HCT116 (cell line): ENCODE data around the gene NT5DC3. TPM values are rescaled to one million over a fixed set of nuclear protein-coding genes. Genes with fewer than 3 reads are reported as not detected.

Experiments used
- ATAC-seq: fragments of 200-7000 bp; cut with Tn5 transposase; 2 replicates; pipeline ENCODE4 v1.9.1; 2020; ENCODE audit warnings: mild to moderate bottlenecking, moderate library complexity
- BruUV-seq: library from RNA; stranded (reverse); fragments of 400-500 nt; replicated peaks from 2 replicates; lab custom pipeline; 2021; lab: Mats Ljungman, UMichigan
- CTCF ChIA-PET: fragments of 300-600 bp; sonication (Branson Sonifier 250); formaldehyde crosslinking; loops from one replicate; lab custom pipeline; 2021; ENCODE audit warnings: antibody characterized with exemption; lab: Charles Lee
- POLR2A ChIA-PET: fragments of 300-600, 350-600 bp; sonication (Branson Sonifier 250); formaldehyde crosslinking; loops from one replicate; lab custom pipeline; 2021; ENCODE audit warnings: antibody characterized with exemption; lab: Charles Lee
- RAD21 ChIA-PET, 2 experiments: fragments of 300-600 bp; sonication (Branson Sonifier 250); formaldehyde crosslinking; loops; one replicate each; lab custom pipeline; 2023; ENCODE audit warnings: low total read pairs in 2 of 2; ENCODE audit not compliant: uncharacterized antibody in 2 of 2, unreplicated experiment in 2 of 2, low non-redundant PET in 1 of 2; lab: Charles Lee
- DNase-seq: peaks from one replicate; pipeline ENCODE4 v3.0.0-alpha.2; 2010; ENCODE audit warnings: low read depth, low spot score
- H2AFZ ChIP-seq: fragments of 200-600 bp; shearing (Covaris generic), sonication (generic); 2 replicates; pipeline ENCODE4 v1.6.1; 2017; ENCODE audit warnings: low read depth, mixed run types, mixed read lengths, antibody characterized with exemption, low read length; ENCODE audit not compliant: poor library complexity, severe bottlenecking
- H3K27ac ChIP-seq: 2 replicates; pipeline ENCODE4 v1.5.1; 2012; ENCODE audit warnings: low read depth, low read length
- H3K27me3 ChIP-seq: fragments of 200-600 bp; sonication (generic); 2 replicates; pipeline ENCODE4 v1.6.1; 2016; ENCODE audit warnings: mixed run types, low read length, mixed read lengths; ENCODE audit not compliant: insufficient read depth
- H3K36me3 ChIP-seq, 2 experiments: fragments of 200-500 bp in 1 of 2; fragments of 200-600 bp in 1 of 2; sonication (Bioruptor generic) in 1 of 2; sonication (generic) in 1 of 2; 2 replicates each; pipeline versions ENCODE4 v1.5.1 to v1.6.1; 2014 to 2016; ENCODE audit warnings: low read length in 2 of 2, inconsistent platforms in 1 of 2, mixed read lengths in 1 of 2, mixed run types in 1 of 2; ENCODE audit not compliant: insufficient read depth in 2 of 2, control insufficient read depth in 1 of 2
- H3K4me1 ChIP-seq, 2 experiments: fragments of 200-600 bp in 1 of 2; sonication (generic) in 1 of 2; 2 replicates each; pipeline versions ENCODE4 v1.5.1 to v1.6.1; 2012 to 2017; ENCODE audit warnings: low read length in 2 of 2, inconsistent platforms in 1 of 2, mild to moderate bottlenecking in 1 of 2, mixed read lengths in 1 of 2, mixed run types in 1 of 2, moderate library complexity in 1 of 2; ENCODE audit not compliant: insufficient read depth in 2 of 2, control insufficient read depth in 1 of 2
- H3K4me2 ChIP-seq: fragments of 200-600 bp; sonication (generic); 2 replicates; pipeline ENCODE4 v1.6.1; 2017; ENCODE audit warnings: mixed run types, low read length, mixed read lengths
- H3K4me3 ChIP-seq, 2 experiments: fragments of 200-600 bp in 1 of 2; sonication (generic) in 1 of 2; replicated peaks in 1 of 2; 2 replicates each; pipeline ENCODE4 v1.5.1; 2011 to 2016; ENCODE audit warnings: low read length in 2 of 2, control low read depth in 1 of 2, low read depth in 1 of 2, mild to moderate bottlenecking in 1 of 2, mixed read lengths in 1 of 2, mixed run types in 1 of 2
- H3K79me2 ChIP-seq: fragments of 200-600 bp; sonication (generic); 2 replicates; pipeline ENCODE4 v1.6.1; 2017; ENCODE audit warnings: mild to moderate bottlenecking, mixed run types, low read length, moderate library complexity, mixed read lengths; ENCODE audit not compliant: insufficient read depth
- H3K9ac ChIP-seq: fragments of 200-600 bp; sonication (generic); 2 replicates; pipeline ENCODE4 v1.6.1; 2016; ENCODE audit warnings: low read length, mixed read lengths
- H3K9me2 ChIP-seq: fragments of 200-600 bp; sonication (generic), shearing (Covaris generic); 2 replicates; pipeline ENCODE4 v1.6.1; 2017; ENCODE audit warnings: mixed run types, mild to moderate bottlenecking, moderate library complexity; ENCODE audit not compliant: insufficient read depth
- H3K9me3 ChIP-seq, 2 experiments: fragments of 200-500 bp in 1 of 2; fragments of 200-600 bp in 1 of 2; sonication (Bioruptor generic) in 1 of 2; sonication (generic) in 1 of 2; 2 replicates each; pipeline ENCODE4 v1.6.1; 2014 to 2017; ENCODE audit warnings: low read length in 2 of 2, mixed read lengths in 2 of 2, inconsistent platforms in 1 of 2, low read depth in 1 of 2, mild to moderate bottlenecking in 1 of 2, mixed run types in 1 of 2, moderate library complexity in 1 of 2; ENCODE audit not compliant: control insufficient read depth in 1 of 2, insufficient read depth in 1 of 2
- H4K20me1 ChIP-seq: fragments of 200-600 bp; sonication (generic), shearing (Covaris generic); 2 replicates; pipeline ENCODE4 v1.6.1; 2017; ENCODE audit warnings: mixed run types, mild to moderate bottlenecking, moderate library complexity; ENCODE audit not compliant: insufficient read depth
- CBX3 ChIP-seq: IDR thresholded peaks from 2 replicates; pipeline ENCODE4 v1.6.1; 2012; ENCODE audit warnings: low read depth
- CEBPB ChIP-seq: IDR thresholded peaks from 2 replicates; pipeline ENCODE4 v1.6.1; 2012; ENCODE audit warnings: low read depth
- ELF1 ChIP-seq: IDR thresholded peaks from 2 replicates; pipeline ENCODE4 v1.6.1; 2012; ENCODE audit warnings: low read depth, borderline replicate concordance
- EZH2 ChIP-seq: fragments of 200-600 bp; sonication (generic); IDR thresholded peaks from 2 replicates; pipeline ENCODE4 v1.6.1; 2017; ENCODE audit warnings: antibody characterized with exemption, mixed run types
- EZH2phosphoT487 ChIP-seq: fragments of 200-600 bp; IDR thresholded peaks from 2 replicates; pipeline ENCODE4 v1.6.1; 2018; ENCODE audit warnings: antibody characterized with exemption, borderline replicate concordance
- FOSL1 ChIP-seq: IDR thresholded peaks from 2 replicates; pipeline ENCODE4 v1.6.1; 2012; ENCODE audit warnings: low read depth
- JUND ChIP-seq: IDR thresholded peaks from 2 replicates; pipeline ENCODE4 v1.6.1; 2012
- POLR2A ChIP-seq: IDR thresholded peaks from 2 replicates; pipeline ENCODE4 v1.7.0; 2011; ENCODE audit warnings: borderline replicate concordance; ENCODE audit not compliant: insufficient read depth, insufficient read length; ENCODE audit errors: extremely low read depth
- RAD21 ChIP-seq: IDR thresholded peaks from 2 replicates; pipeline ENCODE4 v1.6.1; 2012; ENCODE audit warnings: low read depth, mild to moderate bottlenecking
- SIN3A ChIP-seq: IDR thresholded peaks from 2 replicates; pipeline ENCODE4 v1.6.1; 2012; ENCODE audit warnings: low read depth
- SRF ChIP-seq: IDR thresholded peaks from 2 replicates; pipeline ENCODE4 v1.6.1; 2012; ENCODE audit warnings: low read depth
- TCF7L2 ChIP-seq: IDR thresholded peaks from 2 replicates; pipeline ENCODE4 v1.7.0; 2011; ENCODE audit warnings: borderline replicate concordance, inconsistent platforms; ENCODE audit not compliant: insufficient read depth, insufficient read length; ENCODE audit errors: extremely low read depth
- YY1 ChIP-seq: IDR thresholded peaks from 2 replicates; pipeline ENCODE4 v1.6.1; 2011; ENCODE audit warnings: low read length, low read depth, moderate library complexity, mild to moderate bottlenecking; ENCODE audit not compliant: insufficient replicate concordance; ENCODE audit errors: extremely low read depth
- ZFX ChIP-seq: fragments of 450-650 bp; IDR thresholded peaks from 2 replicates; pipeline ENCODE4 v1.6.1; 2017
- ZNF274 ChIP-seq: fragments of 200-500 bp; sonication (Bioruptor generic); IDR thresholded peaks from 2 replicates; pipeline ENCODE4 v1.6.1; 2014; ENCODE audit warnings: mild to moderate bottlenecking, low read depth, low read length, inconsistent platforms
- intact Hi-C: fragments of 100-400 bp; cut with micrococcal nuclease; formaldehyde crosslinking; loops from 2 replicates; pipeline ENCODE4 v1.10.0; 2022
- total RNA-seq: library from RNA; stranded (reverse); gene quantifications from one replicate; pipeline ENCODE4 v1.2.1, GENCODE V29; 2021; ENCODE audit not compliant: unreplicated experiment
- TF ChIP-seq, protein P1 (sequence below): IDR thresholded peaks from 2 replicates; pipeline ENCODE4 v1.6.1; 2012; ENCODE audit warnings: low read depth
- TF ChIP-seq, protein P2 (sequence below): IDR thresholded peaks from 2 replicates; pipeline ENCODE4 v1.6.1; 2012
- TF ChIP-seq, protein P3 (sequence below): IDR thresholded peaks from 2 replicates; pipeline ENCODE4 v1.6.1; 2011; ENCODE audit warnings: mild to moderate bottlenecking, low read length, moderate library complexity; ENCODE audit not compliant: insufficient replicate concordance; ENCODE audit errors: extremely low read depth

Gene NT5DC3
- total RNA-seq, 1 experiment from 2014 or later: 18.7 TPM

DNA sequence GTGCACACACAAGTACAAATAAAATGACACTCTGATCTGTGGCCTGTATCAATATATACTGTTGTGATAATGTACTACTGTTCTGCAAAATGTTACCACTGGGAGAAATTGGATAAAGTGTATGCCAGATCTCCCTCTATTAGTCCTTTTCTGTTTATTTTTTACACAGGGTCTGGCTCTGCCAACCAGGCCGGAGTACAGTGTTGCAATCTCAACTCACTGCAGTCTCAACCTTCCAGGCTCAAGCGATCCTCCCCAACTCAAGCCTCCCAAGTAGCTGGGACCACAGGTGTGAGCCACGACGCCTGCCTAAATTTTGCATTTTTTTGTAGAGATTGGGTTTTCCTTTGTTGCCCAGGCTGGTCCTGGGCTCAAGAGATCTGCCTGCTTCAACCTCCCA is 1.9 kb downstream of the NT5DC3 start:
- ChIA-PET CTCF (no interaction called here), RAD21 (no interaction called here), POLR2A (no interaction called here)
- H3K27me3 ChIP-seq: no peaks in the 10 kb centered on the region
- 0 out of 2 replicates have a peak overlapping the region, but pooled peaks have one; percentile 94 for H3K4me2 ChIP-seq
- H3K79me2 ChIP-seq: peaks cover 62% of the 10 kb centered on the region
- intact Hi-C loops: no loop called here
- no peaks in the 10 kb centered on the region for H3K9me2 ChIP-seq
- H4K20me1 ChIP-seq: no peaks in the 10 kb centered on the region; the same call in 1 of the 2 replicates
- ATAC-seq: no peak
- no peak for TF ChIP-seq SRF
- no peak for TF ChIP-seq YY1
- TF ChIP-seq TCF7L2: no peak
- TF ChIP-seq, protein P1, sequence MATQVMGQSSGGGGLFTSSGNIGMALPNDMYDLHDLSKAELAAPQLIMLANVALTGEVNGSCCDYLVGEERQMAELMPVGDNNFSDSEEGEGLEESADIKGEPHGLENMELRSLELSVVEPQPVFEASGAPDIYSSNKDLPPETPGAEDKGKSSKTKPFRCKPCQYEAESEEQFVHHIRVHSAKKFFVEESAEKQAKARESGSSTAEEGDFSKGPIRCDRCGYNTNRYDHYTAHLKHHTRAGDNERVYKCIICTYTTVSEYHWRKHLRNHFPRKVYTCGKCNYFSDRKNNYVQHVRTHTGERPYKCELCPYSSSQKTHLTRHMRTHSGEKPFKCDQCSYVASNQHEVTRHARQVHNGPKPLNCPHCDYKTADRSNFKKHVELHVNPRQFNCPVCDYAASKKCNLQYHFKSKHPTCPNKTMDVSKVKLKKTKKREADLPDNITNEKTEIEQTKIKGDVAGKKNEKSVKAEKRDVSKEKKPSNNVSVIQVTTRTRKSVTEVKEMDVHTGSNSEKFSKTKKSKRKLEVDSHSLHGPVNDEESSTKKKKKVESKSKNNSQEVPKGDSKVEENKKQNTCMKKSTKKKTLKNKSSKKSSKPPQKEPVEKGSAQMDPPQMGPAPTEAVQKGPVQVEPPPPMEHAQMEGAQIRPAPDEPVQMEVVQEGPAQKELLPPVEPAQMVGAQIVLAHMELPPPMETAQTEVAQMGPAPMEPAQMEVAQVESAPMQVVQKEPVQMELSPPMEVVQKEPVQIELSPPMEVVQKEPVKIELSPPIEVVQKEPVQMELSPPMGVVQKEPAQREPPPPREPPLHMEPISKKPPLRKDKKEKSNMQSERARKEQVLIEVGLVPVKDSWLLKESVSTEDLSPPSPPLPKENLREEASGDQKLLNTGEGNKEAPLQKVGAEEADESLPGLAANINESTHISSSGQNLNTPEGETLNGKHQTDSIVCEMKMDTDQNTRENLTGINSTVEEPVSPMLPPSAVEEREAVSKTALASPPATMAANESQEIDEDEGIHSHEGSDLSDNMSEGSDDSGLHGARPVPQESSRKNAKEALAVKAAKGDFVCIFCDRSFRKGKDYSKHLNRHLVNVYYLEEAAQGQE: no peak
- TF ChIP-seq FOSL1: no peak
- TF ChIP-seq, protein P2, sequence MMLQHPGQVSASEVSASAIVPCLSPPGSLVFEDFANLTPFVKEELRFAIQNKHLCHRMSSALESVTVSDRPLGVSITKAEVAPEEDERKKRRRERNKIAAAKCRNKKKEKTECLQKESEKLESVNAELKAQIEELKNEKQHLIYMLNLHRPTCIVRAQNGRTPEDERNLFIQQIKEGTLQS: no peak
- TF ChIP-seq JUND: no peak
- no peak for TF ChIP-seq ELF1
- no peak for TF ChIP-seq POLR2A
- no peak for TF ChIP-seq SIN3A
- TF ChIP-seq EZH2: no peak
- TF ChIP-seq RAD21: no peak
- TF ChIP-seq ZFX: no peak
- TF ChIP-seq, protein P3, sequence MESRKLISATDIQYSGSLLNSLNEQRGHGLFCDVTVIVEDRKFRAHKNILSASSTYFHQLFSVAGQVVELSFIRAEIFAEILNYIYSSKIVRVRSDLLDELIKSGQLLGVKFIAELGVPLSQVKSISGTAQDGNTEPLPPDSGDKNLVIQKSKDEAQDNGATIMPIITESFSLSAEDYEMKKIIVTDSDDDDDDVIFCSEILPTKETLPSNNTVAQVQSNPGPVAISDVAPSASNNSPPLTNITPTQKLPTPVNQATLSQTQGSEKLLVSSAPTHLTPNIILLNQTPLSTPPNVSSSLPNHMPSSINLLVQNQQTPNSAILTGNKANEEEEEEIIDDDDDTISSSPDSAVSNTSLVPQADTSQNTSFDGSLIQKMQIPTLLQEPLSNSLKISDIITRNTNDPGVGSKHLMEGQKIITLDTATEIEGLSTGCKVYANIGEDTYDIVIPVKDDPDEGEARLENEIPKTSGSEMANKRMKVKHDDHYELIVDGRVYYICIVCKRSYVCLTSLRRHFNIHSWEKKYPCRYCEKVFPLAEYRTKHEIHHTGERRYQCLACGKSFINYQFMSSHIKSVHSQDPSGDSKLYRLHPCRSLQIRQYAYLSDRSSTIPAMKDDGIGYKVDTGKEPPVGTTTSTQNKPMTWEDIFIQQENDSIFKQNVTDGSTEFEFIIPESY: no peak
- TF ChIP-seq CEBPB: no peak
- no peak for TF ChIP-seq ZNF274
- no peak for TF ChIP-seq CBX3
- no peak for TF ChIP-seq EZH2phosphoT487
- no peaks in the 10 kb centered on the region for H3K9me3 ChIP-seq
- no peaks in the 10 kb centered on the region for H3K36me3 ChIP-seq
- DNase-seq: no peak
- H3K4me3 ChIP-seq: no peak overlapping the region
- peaks cover 12 to 24% of the 10 kb centered on the region in 2 experiments; a peak in 3 of 4 replicates for H3K4me1 ChIP-seq
- BruUV-seq: no TSS peak
- no peak overlapping the region for H3K9ac ChIP-seq
- H3K27ac ChIP-seq: no peak overlapping the region
- no peak overlapping the region for H2AFZ ChIP-seq
